ENCODE measurements around the gene ZNF71.

Gene ZNF71

DNA sequence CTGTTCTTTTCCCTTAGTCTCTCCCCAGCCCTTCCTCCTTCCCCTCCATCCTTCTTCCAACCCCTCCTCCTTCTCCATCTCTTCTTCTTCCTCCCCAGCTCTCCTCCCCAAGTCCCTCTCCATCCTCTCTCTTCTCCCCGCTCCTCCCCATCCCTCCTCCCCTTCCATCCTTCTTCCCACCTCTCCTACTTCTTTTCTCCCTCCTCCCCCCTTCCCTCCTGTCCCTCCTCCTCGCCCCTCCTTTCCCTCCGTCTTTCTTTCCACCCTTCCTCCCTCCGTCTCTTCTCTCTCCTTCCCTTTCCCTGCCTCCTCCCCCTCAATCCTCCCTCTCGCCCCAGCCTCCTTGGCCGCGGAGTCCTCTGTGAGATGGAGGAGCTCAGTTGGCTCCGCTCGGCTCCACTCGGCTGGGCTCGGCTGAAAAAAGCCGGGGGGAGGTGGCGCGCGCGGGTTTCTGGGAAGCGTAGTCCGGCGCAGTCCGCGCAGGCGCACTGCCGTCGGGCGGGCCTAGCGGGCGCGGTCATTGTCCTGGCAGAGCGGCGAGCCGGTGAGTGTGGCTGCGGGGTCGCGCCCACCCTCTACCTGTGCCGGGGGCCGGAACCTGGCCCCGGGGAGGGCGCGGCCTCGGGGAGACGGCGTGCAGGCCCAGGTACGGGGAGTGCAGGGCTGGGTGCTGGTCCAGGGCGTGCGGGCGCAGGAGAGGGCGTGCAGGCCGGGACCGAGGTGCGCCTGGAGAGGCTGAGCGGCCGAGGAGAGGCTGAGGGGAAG lies at the start of gene ZNF71:
ZNF71 (plus strand) TSS at position 520 of the 765 bp plus-strand sequence. CDS start 6,257 bp downstream, outside the sequence.
- in situ Hi-C loops (cut with MboI; ENCODE audit: low sequenced_read_pairs): no loop called here

GRCh38 chr19:56547535-56547934 lies 47.6 kb upstream of the ZNF71 start:
- in situ Hi-C loops (cut with MboI; ENCODE audit: low sequenced_read_pairs): no loop called here

- in situ Hi-C loops (cut with MboI; ENCODE audit: low sequenced_read_pairs): no loop called here
Measured at GRCh38 chr19:56554272-56554869, 40.7 kb upstream of the ZNF71 start.

GRCh38 chr19:56562766-56563165 lies 32.3 kb upstream of the ZNF71 start:
- in situ Hi-C loops (cut with MboI; ENCODE audit: low sequenced_read_pairs): no loop called here

DNA sequence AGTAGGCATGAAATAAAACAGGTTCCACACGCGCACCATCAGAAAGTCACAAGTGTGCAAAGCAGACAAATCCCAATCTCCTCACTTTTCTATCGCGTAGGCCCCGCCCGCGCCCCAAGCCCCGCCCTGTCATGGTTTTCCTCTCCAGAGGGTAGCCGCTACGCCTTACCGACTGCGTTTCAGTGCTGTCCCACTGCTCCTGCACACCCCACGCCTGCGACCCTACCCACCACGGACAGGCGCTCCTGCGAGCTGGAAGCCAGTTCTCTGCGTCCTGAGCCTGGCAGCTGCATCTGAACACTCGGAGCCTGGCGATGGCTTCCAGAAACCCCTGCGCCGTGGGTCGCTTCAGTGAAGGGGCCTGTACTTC lies 28.2 kb upstream of the ZNF71 start:
- in situ Hi-C loops (cut with MboI; ENCODE audit: low sequenced_read_pairs): no loop called here

GRCh38 chr19:56567274-56568120 lies 27.6 kb upstream of the ZNF71 start, which contains the start of gene ZNF470:
Gene ZNF470 (plus strand): TSS chr19:56567468. CDS start chr19:56570312, 2,844 bp downstream.
- in situ Hi-C loops (cut with MboI; ENCODE audit: low sequenced_read_pairs): no loop called here

GRCh38 chr19:56572589-56572988 lies 22.5 kb upstream of the ZNF71 start:
- in situ Hi-C loops (cut with MboI; ENCODE audit: low sequenced_read_pairs): no loop called here

DNA sequence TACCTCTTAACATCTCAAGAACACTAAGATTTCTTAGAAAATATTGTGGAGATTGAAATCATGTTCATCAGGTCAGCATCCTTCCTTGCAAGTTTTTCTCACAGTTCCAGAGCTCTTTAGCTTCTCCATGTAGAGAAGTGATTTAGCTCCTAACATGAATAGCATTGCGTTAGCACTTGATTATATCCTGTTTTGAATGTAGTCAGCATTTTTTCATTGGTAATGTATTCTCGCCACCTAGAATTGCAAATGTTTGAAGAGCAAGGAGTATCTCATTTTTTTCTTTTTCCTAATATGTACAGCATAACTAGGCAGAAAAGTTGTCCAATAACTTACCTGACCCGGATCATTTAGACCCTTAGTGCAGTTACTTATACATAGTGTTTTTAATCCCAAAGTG lies 21.2 kb upstream of the ZNF71 start:
- in situ Hi-C loops (cut with MboI; ENCODE audit: low sequenced_read_pairs): no loop called here

DNA sequence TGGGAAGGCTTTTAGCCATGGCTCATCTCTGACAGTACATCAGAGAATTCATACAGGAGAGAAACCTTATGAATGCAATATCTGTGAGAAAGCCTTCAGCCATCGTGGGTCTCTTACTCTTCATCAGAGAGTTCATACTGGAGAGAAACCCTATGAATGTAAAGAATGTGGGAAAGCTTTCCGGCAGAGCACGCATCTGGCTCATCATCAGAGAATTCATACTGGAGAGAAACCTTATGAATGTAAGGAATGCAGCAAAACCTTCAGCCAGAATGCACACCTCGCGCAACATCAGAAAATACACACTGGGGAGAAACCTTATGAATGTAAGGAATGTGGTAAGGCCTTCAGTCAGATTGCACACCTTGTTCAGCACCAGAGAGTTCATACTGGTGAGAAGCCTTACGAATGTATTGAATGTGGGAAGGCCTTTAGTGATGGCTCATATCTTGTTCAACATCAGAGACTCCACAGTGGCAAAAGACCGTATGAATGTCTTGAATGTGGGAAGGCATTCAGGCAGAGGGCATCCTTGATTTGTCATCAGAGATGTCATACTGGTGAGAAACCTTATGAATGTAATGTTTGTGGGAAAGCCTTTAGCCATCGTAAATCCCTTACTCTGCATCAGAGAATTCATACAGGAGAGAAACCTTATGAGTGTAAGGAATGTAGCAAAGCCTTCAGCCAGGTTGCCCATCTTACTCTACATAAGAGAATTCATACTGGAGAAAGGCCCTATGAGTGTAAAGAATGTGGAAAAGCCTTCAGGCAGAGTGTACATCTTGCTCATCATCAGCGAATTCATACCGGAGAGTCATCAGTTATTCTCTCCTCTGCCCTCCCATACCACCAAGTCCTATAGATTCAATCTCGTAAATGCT lies 17.1 kb upstream of the ZNF71 start:
- in situ Hi-C loops (cut with MboI; ENCODE audit: low sequenced_read_pairs): no loop called here

GRCh38 chr19:56594446-56594782 lies 688 bp upstream of the ZNF71 start:
- in situ Hi-C loops (cut with MboI; ENCODE audit: low sequenced_read_pairs): no loop called here

DNA sequence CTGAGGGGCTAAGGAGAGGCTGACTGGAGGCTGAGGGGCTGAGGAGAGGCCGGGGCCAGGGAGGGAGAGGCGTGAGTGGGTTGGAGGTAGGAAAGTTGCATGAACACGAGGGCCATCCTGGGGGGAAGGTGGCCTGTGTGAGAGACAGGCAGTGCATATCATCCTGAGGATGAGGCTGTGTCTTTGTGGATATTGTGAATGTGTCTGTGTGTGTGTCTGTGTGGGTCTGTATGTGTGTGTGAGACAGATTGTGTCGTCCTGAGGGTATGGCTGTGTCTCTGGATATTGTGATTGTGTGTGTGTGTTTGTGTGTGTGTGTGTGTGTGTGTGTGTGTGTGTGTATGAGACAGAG lies 422 bp downstream of the ZNF71 start:
- in situ Hi-C loops (cut with MboI; ENCODE audit: low sequenced_read_pairs): no loop called here

- in situ Hi-C loops (cut with MboI; ENCODE audit: low sequenced_read_pairs): no loop called here
Measured at GRCh38 chr19:56596676-56597075, 1.6 kb downstream of the ZNF71 start.

GRCh38 chr19:56597696-56598095 lies 2.6 kb downstream of the ZNF71 start:
- in situ Hi-C loops (cut with MboI; ENCODE audit: low sequenced_read_pairs): no loop called here

DNA sequence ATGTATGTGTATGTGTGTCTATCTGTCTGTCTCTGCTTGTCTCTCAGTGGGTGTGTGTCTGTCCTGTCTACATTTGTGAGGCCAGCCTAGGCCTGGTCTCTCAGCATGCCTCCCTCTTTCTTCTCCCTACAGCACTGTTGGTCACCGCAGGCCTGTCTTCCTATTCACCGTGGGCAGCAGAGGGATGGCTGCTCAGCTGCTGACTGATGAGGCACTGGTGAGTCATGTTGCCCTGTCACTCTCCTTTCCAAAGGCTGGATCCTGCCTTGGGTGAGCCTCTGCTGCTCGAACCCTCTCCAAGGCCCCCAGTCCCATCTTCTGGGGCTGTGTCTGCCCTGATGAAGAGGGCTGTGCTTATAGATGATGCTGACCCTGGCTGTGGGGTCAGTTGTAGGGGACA lies 6.3 kb downstream of the ZNF71 start:
- in situ Hi-C loops (cut with MboI; ENCODE audit: low sequenced_read_pairs): no loop called here

DNA sequence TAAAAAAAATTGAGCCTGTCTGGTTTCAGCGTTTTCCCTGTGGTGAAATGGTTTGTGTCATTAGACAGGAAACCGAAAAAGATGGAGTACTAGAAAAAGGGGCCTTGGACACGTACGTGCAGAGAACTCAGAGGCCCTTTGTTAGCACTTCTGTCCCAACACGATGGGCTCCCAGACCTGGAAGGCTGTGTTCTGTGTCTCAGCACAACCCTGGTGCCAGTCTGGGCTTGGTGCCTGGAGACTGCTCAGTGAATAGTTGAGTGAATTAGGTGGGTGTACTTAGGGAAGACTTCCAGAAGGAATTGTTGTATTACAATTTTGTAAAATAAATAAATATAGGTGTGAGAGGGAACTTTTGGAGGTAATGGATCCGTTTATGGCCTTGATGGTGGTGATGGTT lies 8.7 kb downstream of the ZNF71 start:
- in situ Hi-C loops (cut with MboI; ENCODE audit: low sequenced_read_pairs): no loop called here

GRCh38 chr19:56608274-56608964 lies 13.3 kb downstream of the ZNF71 start:
- in situ Hi-C loops (cut with MboI; ENCODE audit: low sequenced_read_pairs): no loop called here

DNA sequence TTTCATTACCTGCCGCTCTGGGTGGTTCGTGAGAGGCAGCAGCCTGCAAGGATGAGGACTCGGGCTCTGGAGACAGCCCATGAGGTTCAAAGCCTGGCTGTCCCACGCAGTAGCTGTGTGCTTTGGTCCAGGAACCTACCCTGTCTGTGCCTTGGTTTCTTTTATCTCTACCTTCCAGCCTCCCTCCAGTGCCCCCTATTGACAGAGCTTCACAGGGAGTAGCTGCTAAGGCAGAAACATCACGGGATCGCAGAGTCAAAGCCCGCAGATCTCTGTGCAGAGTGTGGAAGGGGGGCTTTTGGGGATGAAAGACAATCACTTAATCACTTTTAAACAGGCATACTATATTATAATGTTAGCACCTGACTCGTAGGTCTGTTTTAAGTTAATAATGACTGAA lies 16.2 kb downstream of the ZNF71 start:
- in situ Hi-C loops (cut with MboI; ENCODE audit: low sequenced_read_pairs): no loop called here

DNA sequence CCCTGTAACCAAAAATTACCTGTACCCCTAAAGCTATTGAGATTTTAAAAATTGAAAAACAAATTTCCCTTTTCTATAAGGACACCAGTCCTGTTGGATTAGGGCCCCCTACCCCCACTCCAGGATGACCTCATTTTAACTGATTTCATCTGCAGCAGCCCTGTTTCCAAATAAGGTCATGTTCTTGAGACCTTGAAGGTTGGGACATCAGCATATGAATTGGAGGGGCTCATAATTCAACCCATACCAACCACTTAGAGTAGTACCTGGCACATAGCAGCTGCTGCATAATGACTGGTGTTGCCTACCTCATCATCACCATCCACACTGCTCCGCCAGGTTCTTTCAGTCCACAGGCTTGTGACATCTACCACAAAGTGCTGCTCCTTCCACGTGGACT lies 17.6 kb downstream of the ZNF71 start:
- in situ Hi-C loops (cut with MboI; ENCODE audit: low sequenced_read_pairs): no loop called here

DNA sequence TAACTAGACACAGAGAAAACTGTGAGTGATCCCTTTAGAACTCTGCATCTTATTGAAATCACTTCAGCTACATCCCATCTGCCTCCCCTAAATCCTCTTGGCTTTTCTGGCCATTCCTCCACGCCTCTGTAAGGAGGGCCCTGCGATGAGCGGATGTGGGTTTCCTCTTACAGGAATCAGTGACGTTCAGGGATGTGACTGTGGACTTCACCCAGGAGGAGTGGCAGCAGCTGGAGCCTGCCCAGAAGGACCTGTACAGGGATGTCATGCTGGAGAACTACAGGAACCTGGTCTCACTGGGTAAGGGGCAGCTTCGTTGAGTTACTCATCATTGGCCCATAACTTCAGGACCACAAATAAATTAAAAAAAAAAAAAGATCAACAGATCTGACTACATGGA lies 18.5 kb downstream of the ZNF71 start:
- in situ Hi-C loops (cut with MboI; ENCODE audit: low sequenced_read_pairs): no loop called here

DNA sequence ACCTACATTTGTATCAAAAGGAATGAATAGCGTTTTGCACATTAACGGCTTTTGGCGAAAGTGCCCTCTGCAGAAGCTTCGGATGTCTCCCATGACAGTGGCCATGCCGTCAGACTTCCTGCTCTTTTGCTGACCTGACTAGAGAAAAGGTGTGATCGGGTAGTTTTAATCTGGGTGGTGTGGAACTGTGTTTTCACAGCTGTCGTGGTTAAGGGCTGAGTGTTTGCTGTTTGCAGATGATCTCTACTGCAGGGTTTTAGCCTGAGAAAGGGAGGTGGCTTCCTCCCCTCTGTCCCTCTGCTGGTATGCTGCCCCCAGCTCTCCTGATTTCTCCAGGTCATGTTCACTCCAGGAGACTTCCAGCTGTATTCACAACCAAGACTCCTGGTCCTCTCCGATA lies 22.4 kb downstream of the ZNF71 start:
- in situ Hi-C loops (cut with MboI; ENCODE audit: low sequenced_read_pairs): no loop called here

All from HL-60/S4 treated with retinoic acid at 250 ng/mL for 4 days and 3 days (cell line).